Keratinocyte (primary cell): ENCODE measurements around the gene KLHL29.

Experiments
- EZH2 ChIP-seq: IDR thresholded peaks from one replicate; pipeline ENCODE4 v1.6.1; 2012; ENCODE audit warnings: inconsistent platforms, mild to moderate bottlenecking, low read length, moderate library complexity
- TF ChIP-seq, protein P1 (sequence below), 3 experiments: IDR thresholded peaks in 1 of 3; conservative IDR thresholded peaks in 1 of 3; optimal IDR thresholded peaks in 1 of 3; 2 replicates in 2 of 3; 3 replicates in 1 of 3; pipeline versions ENCODE3 to v1.5.1; 2011; ENCODE audit warnings: low read length in 3 of 3, mild to moderate bottlenecking in 3 of 3, moderate library complexity in 2 of 3, control low read depth in 1 of 3, inconsistent platforms in 1 of 3; ENCODE audit not compliant: insufficient read depth in 2 of 3; ENCODE audit errors: extremely low read depth in 1 of 3

DNA sequence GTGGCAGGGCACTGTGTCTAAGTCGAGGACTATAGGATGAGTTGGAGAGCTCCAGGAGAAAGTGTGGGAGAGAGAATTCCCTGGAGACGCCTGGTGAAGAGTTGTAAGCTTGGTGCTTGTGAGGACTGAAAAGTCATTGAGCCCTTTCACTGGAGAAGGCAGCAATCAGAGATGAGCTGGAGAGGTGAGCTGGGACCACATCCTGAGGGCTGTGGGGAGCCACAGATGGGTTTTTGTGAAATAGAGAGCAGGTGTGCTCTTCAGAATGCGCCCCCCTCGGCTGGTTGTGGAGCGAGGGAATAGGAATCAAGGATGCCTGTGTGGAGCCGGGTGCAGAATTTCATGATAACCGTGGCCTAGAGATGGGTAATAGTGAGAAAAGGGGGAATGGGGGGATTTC lies 224.3 kb downstream of the KLHL29 start:
- TF ChIP-seq EZH2 = no peak
- TF ChIP-seq, protein P1, sequence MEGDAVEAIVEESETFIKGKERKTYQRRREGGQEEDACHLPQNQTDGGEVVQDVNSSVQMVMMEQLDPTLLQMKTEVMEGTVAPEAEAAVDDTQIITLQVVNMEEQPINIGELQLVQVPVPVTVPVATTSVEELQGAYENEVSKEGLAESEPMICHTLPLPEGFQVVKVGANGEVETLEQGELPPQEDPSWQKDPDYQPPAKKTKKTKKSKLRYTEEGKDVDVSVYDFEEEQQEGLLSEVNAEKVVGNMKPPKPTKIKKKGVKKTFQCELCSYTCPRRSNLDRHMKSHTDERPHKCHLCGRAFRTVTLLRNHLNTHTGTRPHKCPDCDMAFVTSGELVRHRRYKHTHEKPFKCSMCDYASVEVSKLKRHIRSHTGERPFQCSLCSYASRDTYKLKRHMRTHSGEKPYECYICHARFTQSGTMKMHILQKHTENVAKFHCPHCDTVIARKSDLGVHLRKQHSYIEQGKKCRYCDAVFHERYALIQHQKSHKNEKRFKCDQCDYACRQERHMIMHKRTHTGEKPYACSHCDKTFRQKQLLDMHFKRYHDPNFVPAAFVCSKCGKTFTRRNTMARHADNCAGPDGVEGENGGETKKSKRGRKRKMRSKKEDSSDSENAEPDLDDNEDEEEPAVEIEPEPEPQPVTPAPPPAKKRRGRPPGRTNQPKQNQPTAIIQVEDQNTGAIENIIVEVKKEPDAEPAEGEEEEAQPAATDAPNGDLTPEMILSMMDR (optimal IDR thresholded peaks at IDR 0.05 in 1 of 3, IDR thresholded peaks at IDR 0.05 in 1 of 3, conservative IDR thresholded peaks at IDR 0.05 in 1 of 3; ENCODE audit: extremely low read depth in 1 of 3, insufficient read depth in 2 of 3, low read length in 3 of 3) = no peak
